ENCODE results near the gene IGSF21.

Gene IGSF21

GRCh38 chr1:18119289-18119688, 11.7 kb downstream of the IGSF21 start:
- no peak for DNase-seq (ENCODE audit: low read depth in 1 of 2, low spot score in 1 of 2)

GRCh38 chr1:18119771-18120377, 12.3 kb downstream of the IGSF21 start:
- DNase-seq (ENCODE audit: low read depth in 1 of 2, low spot score in 1 of 2): no peak

- DNase-seq (ENCODE audit: low read depth in 1 of 2, low spot score in 1 of 2): no peak
Observed at GRCh38 chr1:18120638-18121037, 13.0 kb downstream of the IGSF21 start.

- DNase-seq (ENCODE audit: low read depth in 1 of 2, low spot score in 1 of 2): no peak
Observed at GRCh38 chr1:18121072-18121820, 13.6 kb downstream of the IGSF21 start.

- DNase-seq (ENCODE audit: low read depth in 1 of 2, low spot score in 1 of 2): no peak
Observed at GRCh38 chr1:18123467-18123992, 15.9 kb downstream of the IGSF21 start.

GRCh38 chr1:18124977-18125376, 17.4 kb downstream of the IGSF21 start:
- no peak for DNase-seq (ENCODE audit: low read depth in 1 of 2, low spot score in 1 of 2)

- DNase-seq (ENCODE audit: low read depth in 1 of 2, low spot score in 1 of 2): no peak
Observed at GRCh38 chr1:18126616-18127015, 19.0 kb downstream of the IGSF21 start.

GRCh38 chr1:18128298-18128697, 20.7 kb downstream of the IGSF21 start:
- DNase-seq (ENCODE audit: low read depth in 1 of 2, low spot score in 1 of 2): no peak

GRCh38 chr1:18130356-18130755, 22.8 kb downstream of the IGSF21 start:
- no peak for DNase-seq (ENCODE audit: low read depth in 1 of 2, low spot score in 1 of 2)

GRCh38 chr1:18132022-18132710, 24.6 kb downstream of the IGSF21 start:
- no peak for DNase-seq (ENCODE audit: low read depth in 1 of 2, low spot score in 1 of 2)

GRCh38 chr1:18132711-18133541, 25.3 kb downstream of the IGSF21 start:
- DNase-seq (ENCODE audit: low read depth in 1 of 2, low spot score in 1 of 2): no peak

GRCh38 chr1:18134324-18135046, 26.9 kb downstream of the IGSF21 start:
- DNase-seq (ENCODE audit: low read depth in 1 of 2, low spot score in 1 of 2): no peak

- DNase-seq (ENCODE audit: low read depth in 1 of 2, low spot score in 1 of 2): no peak
Observed at GRCh38 chr1:18137759-18138345, 30.3 kb downstream of the IGSF21 start.

GRCh38 chr1:18139198-18139981, 31.8 kb downstream of the IGSF21 start:
- DNase-seq (ENCODE audit: low read depth in 1 of 2, low spot score in 1 of 2): no peak

GRCh38 chr1:18140411-18140810, 32.8 kb downstream of the IGSF21 start:
- DNase-seq (ENCODE audit: low read depth in 1 of 2, low spot score in 1 of 2): no peak

- no peak for DNase-seq (ENCODE audit: low read depth in 1 of 2, low spot score in 1 of 2)
Observed at GRCh38 chr1:18141661-18142060, 34.1 kb downstream of the IGSF21 start.

- no peak for DNase-seq (ENCODE audit: low read depth in 1 of 2, low spot score in 1 of 2)
Observed at GRCh38 chr1:18142471-18142870, 34.9 kb downstream of the IGSF21 start.

- no peak for DNase-seq (ENCODE audit: low read depth in 1 of 2, low spot score in 1 of 2)
Observed at GRCh38 chr1:18142969-18143368, 35.4 kb downstream of the IGSF21 start.

- no peak for DNase-seq (ENCODE audit: low read depth in 1 of 2, low spot score in 1 of 2)
Observed at GRCh38 chr1:18144062-18144461, 36.5 kb downstream of the IGSF21 start.
